BLaER1 treated with 17β-estradiol and CSF1 and Interleukin-3, amounts not matched to agents 10 nM and 100 nM (cell line): ENCODE results near the gene TMEM204.
A peak's percentile ranks its signal among the peaks of the same experiment; 100 is the strongest.

Source experiments
- H3K27ac ChIP-seq, 11 experiments: shearing (Covaris generic); formaldehyde crosslinking; 2 replicates each; pipeline ENCODE4 v1.8.1; 2022
- H3K27me3 ChIP-seq, 11 experiments: shearing (Covaris generic); formaldehyde crosslinking; 2 replicates each; pipeline ENCODE4 v1.8.1; 2022
- H3K36me3 ChIP-seq, 11 experiments: shearing (Covaris generic); formaldehyde crosslinking; 2 replicates each; pipeline ENCODE4 v1.8.1; 2022
- H3K4me1 ChIP-seq, 10 experiments: shearing (Covaris generic); formaldehyde crosslinking; 2 replicates each; pipeline ENCODE4 v1.8.1; 2022
- H3K4me2 ChIP-seq, 11 experiments: shearing (Covaris generic); formaldehyde crosslinking; 2 replicates each; pipeline ENCODE4 v1.8.1; 2022
- H3K4me3 ChIP-seq, 10 experiments: shearing (Covaris generic); formaldehyde crosslinking; 2 replicates each; pipeline ENCODE4 v1.8.1; 2022
- H3K9ac ChIP-seq, 11 experiments: shearing (Covaris generic); formaldehyde crosslinking; 2 replicates each; pipeline ENCODE4 v1.8.1; 2022
- H3K9me3 ChIP-seq, 11 experiments: shearing (Covaris generic); formaldehyde crosslinking; replicated peaks in 1 of 11; 2 replicates each; pipeline ENCODE4 v1.8.1; 2022
- H4K20me1 ChIP-seq, 11 experiments: shearing (Covaris generic); formaldehyde crosslinking; 2 replicates each; pipeline ENCODE4 v1.8.1; 2022
- Cebpa-rat ChIP-seq, 11 experiments: shearing (Covaris generic); IDR thresholded peaks; 2 replicates each; pipeline ENCODE4 v1.8.1; 2022

The TMEM204 gene

GRCh38 chr16:1530883-1531637 lies 2.4 kb upstream of the TMEM204 start:
- peaks cover 59 to 72% (median 62%) of the 10 kb centered on the region in 11 experiments for H3K27me3 ChIP-seq
- H3K9ac ChIP-seq = no peak overlapping the region
- peaks cover 0 to 90% (median 68%) of the 10 kb centered on the region in 11 experiments; a peak in 20 of 22 replicates for H4K20me1 ChIP-seq
- H3K9me3 ChIP-seq = no peaks in the 10 kb centered on the region
- no peak for TF ChIP-seq Cebpa-rat (IDR thresholded peaks at IDR 0.05)
- H3K4me3 ChIP-seq = no peak overlapping the region
- no peak overlapping the region for H3K27ac ChIP-seq
- H3K4me2 ChIP-seq = peak overlapping the region in 9 of 11 experiments; percentile 69 to 95 (median 90); a peak in 19 of 22 replicates
- H3K4me1 ChIP-seq = peaks cover 50 to 88% (median 75%) of the 10 kb centered on the region in 10 experiments
- H3K36me3 ChIP-seq = no peaks in the 10 kb centered on the region

GRCh38 chr16:1531638-1531910 lies 1.9 kb upstream of the TMEM204 start:
- peaks cover 49 to 88% (median 75%) of the 10 kb centered on the region in 10 experiments for H3K4me1 ChIP-seq
- peaks cover 64 to 78% (median 65%) of the 10 kb centered on the region in 11 experiments for H3K27me3 ChIP-seq
- H3K4me3 ChIP-seq = no peak overlapping the region; a peak in 1 of 20 replicates
- H3K27ac ChIP-seq = no peak overlapping the region
- H3K4me2 ChIP-seq = peak overlapping the region; percentile 69 to 95 (median 90); a peak in 21 of 22 replicates
- H3K9me3 ChIP-seq = no peaks in the 10 kb centered on the region
- no peak for TF ChIP-seq Cebpa-rat (IDR thresholded peaks at IDR 0.05)
- H4K20me1 ChIP-seq = peaks cover 0 to 96% (median 73%) of the 10 kb centered on the region in 11 experiments; a peak in 20 of 22 replicates
- no peak overlapping the region for H3K9ac ChIP-seq
- H3K36me3 ChIP-seq = no peaks in the 10 kb centered on the region

DNA sequence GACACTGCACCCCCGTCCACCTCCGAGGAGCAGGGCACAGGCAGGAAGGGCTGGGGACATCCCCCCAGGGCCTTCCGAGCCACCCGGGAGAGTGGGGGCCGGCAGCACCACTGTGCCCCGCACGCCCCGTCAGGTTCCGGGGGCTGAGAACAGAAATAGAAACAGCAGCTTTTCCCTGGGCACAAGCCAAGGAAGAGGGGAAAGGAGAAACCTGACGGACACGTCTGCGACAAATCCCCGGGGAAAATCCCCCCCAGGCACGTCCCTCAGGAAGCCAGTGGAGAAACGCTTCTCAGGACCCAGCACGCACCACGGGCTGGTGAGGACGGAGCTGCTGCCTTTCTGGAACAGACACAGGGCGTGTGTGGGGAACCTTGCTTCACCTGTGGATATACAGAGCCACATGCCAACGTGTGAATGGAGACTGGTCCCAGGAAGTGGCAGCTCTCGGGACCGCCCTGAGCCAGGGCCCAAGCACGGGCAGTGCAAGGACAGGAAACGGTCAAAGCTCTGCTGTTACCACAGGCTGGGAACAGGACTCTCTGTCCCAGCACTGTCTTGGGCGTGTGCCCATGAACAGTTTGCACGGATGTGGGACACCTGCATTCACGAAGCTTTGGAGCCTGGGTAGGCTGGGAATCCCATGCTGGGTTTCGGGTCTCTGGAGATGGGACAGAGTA lies 1.2 kb upstream of the TMEM204 start:
- peak overlapping the region in 1 of 11 experiments; percentile 35; a peak in 2 of 22 replicates for H3K9ac ChIP-seq
- no peaks in the 10 kb centered on the region for H3K36me3 ChIP-seq
- no peak for TF ChIP-seq Cebpa-rat (IDR thresholded peaks at IDR 0.05)
- H3K4me2 ChIP-seq = peak overlapping the region; percentile 69 to 95 (median 90)
- peaks cover 0 to 99% (median 77%) of the 10 kb centered on the region in 11 experiments; a peak in 20 of 22 replicates for H4K20me1 ChIP-seq
- peaks cover 69 to 84% (median 72%) of the 10 kb centered on the region in 11 experiments for H3K27me3 ChIP-seq
- no peak overlapping the region for H3K27ac ChIP-seq
- H3K9me3 ChIP-seq = no peaks in the 10 kb centered on the region
- peak overlapping the region in 2 of 10 experiments; percentile 5 to 6; a peak in 2 of 20 replicates for H3K4me3 ChIP-seq
- H3K4me1 ChIP-seq = peaks cover 49 to 88% (median 75%) of the 10 kb centered on the region in 10 experiments

DNA sequence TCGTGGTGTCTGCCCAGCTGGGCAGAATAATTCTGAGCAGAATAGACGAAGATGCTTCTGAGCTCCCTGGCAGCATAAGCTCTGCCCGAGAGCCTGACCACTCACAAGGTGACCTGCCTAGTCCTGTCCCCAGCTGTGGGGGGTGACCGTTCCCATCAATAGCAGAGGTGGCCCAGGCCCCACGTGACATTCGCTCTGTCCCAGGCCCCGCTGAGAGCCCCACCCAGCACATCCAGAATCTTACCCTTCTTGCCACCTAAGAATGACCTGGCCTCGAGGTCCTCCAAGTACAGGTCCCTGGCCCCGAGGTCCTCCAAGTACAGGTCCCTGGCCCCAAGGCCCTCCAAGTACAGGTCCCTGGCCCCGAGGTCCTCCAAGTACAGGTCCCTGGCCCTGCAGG lies 695 bp upstream of the TMEM204 start:
- Histone ChIP-seq H3K4me3 (peak overlapping the region in 1 of 10 experiments; percentile 53; a peak in 1 of 20 replicates), H3K4me2 (peak overlapping the region; percentile 69 to 95 (median 90))
- no peak for TF ChIP-seq Cebpa-rat (IDR thresholded peaks at IDR 0.05)

DNA sequence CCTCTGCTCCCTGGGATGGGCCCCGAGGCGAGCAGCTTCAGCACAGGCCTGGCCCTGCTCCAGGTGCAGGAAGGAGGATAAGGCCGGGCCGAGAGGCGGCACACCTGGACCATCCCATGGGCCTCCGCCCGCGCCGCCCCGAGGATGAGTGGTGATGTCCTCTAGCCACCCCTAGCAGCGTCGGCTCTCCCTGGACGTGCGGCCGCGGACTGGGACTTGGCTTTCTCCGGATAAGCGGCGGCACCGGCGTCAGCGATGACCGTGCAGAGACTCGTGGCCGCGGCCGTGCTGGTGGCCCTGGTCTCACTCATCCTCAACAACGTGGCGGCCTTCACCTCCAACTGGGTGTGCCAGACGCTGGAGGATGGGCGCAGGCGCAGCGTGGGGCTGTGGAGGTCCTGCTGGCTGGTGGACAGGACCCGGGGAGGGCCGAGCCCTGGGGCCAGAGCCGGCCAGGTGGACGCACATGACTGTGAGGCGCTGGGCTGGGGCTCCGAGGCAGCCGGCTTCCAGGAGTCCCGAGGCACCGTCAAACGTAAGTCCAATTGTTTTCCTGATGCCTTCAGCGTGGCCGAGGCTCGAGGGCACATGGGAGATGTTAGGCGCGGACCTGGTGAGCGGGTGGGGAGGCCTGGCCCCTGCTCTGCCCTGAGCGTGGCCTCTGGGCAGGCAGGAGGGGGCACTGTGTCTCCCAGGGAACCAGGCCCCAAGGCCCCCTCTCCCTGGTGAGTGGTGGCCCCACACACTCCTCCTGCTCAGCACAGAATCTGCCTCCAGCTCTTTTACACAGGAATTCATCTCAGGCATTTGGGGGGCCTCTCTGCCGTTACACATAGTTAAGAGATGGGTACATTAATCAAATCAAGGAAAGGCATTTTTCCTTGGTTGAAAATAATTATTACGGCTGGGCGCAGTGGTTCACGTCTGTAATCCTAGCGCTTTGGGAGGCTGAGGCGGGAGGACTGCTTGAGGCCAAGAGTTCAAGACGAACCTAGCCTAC lies 855 bp downstream of the TMEM204 start:
- Histone ChIP-seq H3K27me3 (peaks cover 80 to 98% (median 91%) of the 10 kb centered on the region in 11 experiments), H3K36me3 (no peaks in the 10 kb centered on the region), H3K27ac (0 out of 22 replicates have a peak overlapping the region, but pooled peaks of 1 of the 11 experiments have one; percentile 7), H3K4me2 (peak overlapping the region; percentile 69 to 95 (median 90)), H3K4me1 (peaks cover 65 to 97% (median 86%) of the 10 kb centered on the region in 10 experiments), H3K9me3 (no peaks in the 10 kb centered on the region), H4K20me1 (peaks cover 0 to 100% (median 92%) of the 10 kb centered on the region in 11 experiments; a peak in 20 of 22 replicates), H3K9ac (peak overlapping the region in 7 of 11 experiments; percentile 26 to 57 (median 40); a peak in 8 of 22 replicates), H3K4me3 (peak overlapping the region in 7 of 10 experiments; percentile 4 to 58 (median 42); a peak in 11 of 20 replicates)
- no peak for TF ChIP-seq Cebpa-rat (IDR thresholded peaks at IDR 0.05)

More for the DNA sequence above, 695 bp upstream of the TMEM204 start:
- H3K27me3 ChIP-seq = peaks cover 74 to 90% (median 77%) of the 10 kb centered on the region in 11 experiments
- no peaks in the 10 kb centered on the region for H3K9me3 ChIP-seq
- H3K27ac ChIP-seq = no peak overlapping the region
- peak overlapping the region in 3 of 11 experiments; percentile 10 to 58 (median 37); a peak in 1 of 22 replicates for H3K9ac ChIP-seq
- no peaks in the 10 kb centered on the region for H3K36me3 ChIP-seq
- H3K4me1 ChIP-seq = peaks cover 53 to 88% (median 75%) of the 10 kb centered on the region in 10 experiments
- peaks cover 0 to 99% (median 79%) of the 10 kb centered on the region in 11 experiments; a peak in 20 of 22 replicates for H4K20me1 ChIP-seq

GRCh38 chr16:1535391-1536291 lies 2.2 kb downstream of the TMEM204 start:
- no peak overlapping the region for H3K27ac ChIP-seq
- H3K4me3 ChIP-seq = peak overlapping the region in 3 of 10 experiments; percentile 2 to 58 (median 9); a peak in 5 of 20 replicates
- no peaks in the 10 kb centered on the region for H3K36me3 ChIP-seq
- H3K9ac ChIP-seq = no peak overlapping the region
- TF ChIP-seq Cebpa-rat (IDR thresholded peaks at IDR 0.05) = no peak
- peaks cover 65 to 100% (median 98%) of the 10 kb centered on the region in 10 experiments for H3K4me1 ChIP-seq
- H3K27me3 ChIP-seq = peaks cover 88 to 100% (median 99%) of the 10 kb centered on the region in 11 experiments
- H3K9me3 ChIP-seq = no peaks in the 10 kb centered on the region
- H4K20me1 ChIP-seq = peaks cover 0 to 100% (median 100%) of the 10 kb centered on the region in 11 experiments; a peak in 20 of 22 replicates
- peak overlapping the region; percentile 3 to 98 (median 92); a peak in 19 of 22 replicates for H3K4me2 ChIP-seq

- Histone ChIP-seq H3K4me2 (peak overlapping the region; percentile 72 to 98 (median 90); a peak in 21 of 22 replicates), H3K9ac (no peak overlapping the region), H3K4me1 (peaks cover 63 to 100% (median 99%) of the 10 kb centered on the region in 10 experiments), H3K27ac (no peak overlapping the region), H3K36me3 (no peaks in the 10 kb centered on the region), H3K9me3 (no peaks in the 10 kb centered on the region), H3K27me3 (peaks cover 88 to 100% (median 99%) of the 10 kb centered on the region in 11 experiments), H3K4me3 (peak overlapping the region in 1 of 10 experiments; percentile 9; a peak in 3 of 20 replicates), H4K20me1 (peaks cover 0 to 100% (median 100%) of the 10 kb centered on the region in 11 experiments; a peak in 20 of 22 replicates)
- no peak for TF ChIP-seq Cebpa-rat (IDR thresholded peaks at IDR 0.05)
Observed at GRCh38 chr16:1536601-1537000, 3.1 kb downstream of the TMEM204 start.
